ENCODE measurements around the gene TCTN1. TPM values are rescaled to one million over a fixed set of nuclear protein-coding genes. Genes with fewer than 3 reads are reported as not detected.
"Not testable (repeated sequence)": the region's sequence is repeated elsewhere in the genome, so short reads cannot be mapped to it uniquely, and the experiment has no call there.

Gene TCTN1
- total RNA-seq, 1 donor = 45.2 TPM

DNA sequence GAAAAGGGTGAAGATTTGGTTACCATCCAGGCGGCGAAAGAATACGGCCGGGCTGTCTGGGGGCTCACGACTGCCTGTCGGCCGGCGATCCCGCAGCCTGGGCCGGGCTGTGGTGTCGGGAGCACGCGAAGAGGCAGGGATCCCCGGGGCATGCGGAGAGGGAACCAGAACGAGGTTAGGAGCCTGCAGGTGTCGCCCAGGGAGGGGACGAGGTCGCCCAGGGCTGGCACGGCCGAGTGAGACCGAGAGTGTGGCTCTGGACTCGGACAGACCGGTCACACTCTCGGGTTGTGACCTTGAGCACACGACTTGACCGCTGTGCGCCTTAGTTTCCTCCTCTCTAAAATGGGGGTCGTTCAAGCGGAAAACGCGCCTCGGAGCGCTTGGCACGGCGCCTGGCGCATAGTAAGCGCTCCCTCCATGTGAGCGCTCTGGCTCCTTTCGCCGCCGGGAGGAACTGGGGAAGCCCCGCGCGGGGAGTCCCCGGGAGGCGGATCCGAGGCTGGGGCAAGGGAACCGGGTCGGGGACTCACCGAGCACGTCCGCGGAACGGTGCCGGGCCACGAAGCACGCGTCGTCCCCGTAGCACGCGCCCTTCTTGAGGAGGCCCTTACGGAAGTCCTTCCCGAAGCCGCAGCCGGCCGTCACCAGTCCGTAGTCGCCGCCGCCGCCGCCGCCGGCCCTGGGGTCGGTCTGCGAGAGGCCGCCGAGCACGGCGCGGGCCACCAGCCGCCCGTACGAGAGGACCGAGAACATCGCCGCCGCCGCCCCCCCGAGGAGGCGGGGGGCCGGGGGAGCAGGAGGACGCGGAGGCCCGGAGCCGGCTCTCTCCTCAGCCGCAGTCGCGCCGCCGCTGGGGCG is 31.4 kb upstream of the TCTN1 start:
- H3K36me3 ChIP-seq (ENCODE audit: insufficient read depth, low read length) = no peaks in the 10 kb centered on the region
- H3K4me3 ChIP-seq (ENCODE audit: insufficient read depth, low read length) = peak overlapping the region; percentile 92
- peak overlapping the region; percentile 73 for H3K27ac ChIP-seq (ENCODE audit: low read depth, low read length)
- no peaks in the 10 kb centered on the region for H3K27me3 ChIP-seq (ENCODE audit: insufficient read depth, low read length)
- H3K79me2 ChIP-seq (ENCODE audit: insufficient read depth, low read length) = peaks cover 44% of the 10 kb centered on the region
- H3K4me1 ChIP-seq (ENCODE audit: insufficient read depth, low read length) = peaks cover 20% of the 10 kb centered on the region
- peaks cover 23% of the 10 kb centered on the region for H4K20me1 ChIP-seq (ENCODE audit: insufficient read depth, low read length)
- peak overlapping the region; percentile 87 for H3K4me2 ChIP-seq (ENCODE audit: insufficient read depth, low read length)
- peak; percentile 87 for DNase-seq (ENCODE audit: insufficient read length, low spot score, missing footprints)
- H3K9me3 ChIP-seq (ENCODE audit: low read depth, low read length) = no peaks in the 10 kb centered on the region
- H2AFZ ChIP-seq (ENCODE audit: low read length) = peak overlapping the region; percentile 87
- TF ChIP-seq, protein P1, sequence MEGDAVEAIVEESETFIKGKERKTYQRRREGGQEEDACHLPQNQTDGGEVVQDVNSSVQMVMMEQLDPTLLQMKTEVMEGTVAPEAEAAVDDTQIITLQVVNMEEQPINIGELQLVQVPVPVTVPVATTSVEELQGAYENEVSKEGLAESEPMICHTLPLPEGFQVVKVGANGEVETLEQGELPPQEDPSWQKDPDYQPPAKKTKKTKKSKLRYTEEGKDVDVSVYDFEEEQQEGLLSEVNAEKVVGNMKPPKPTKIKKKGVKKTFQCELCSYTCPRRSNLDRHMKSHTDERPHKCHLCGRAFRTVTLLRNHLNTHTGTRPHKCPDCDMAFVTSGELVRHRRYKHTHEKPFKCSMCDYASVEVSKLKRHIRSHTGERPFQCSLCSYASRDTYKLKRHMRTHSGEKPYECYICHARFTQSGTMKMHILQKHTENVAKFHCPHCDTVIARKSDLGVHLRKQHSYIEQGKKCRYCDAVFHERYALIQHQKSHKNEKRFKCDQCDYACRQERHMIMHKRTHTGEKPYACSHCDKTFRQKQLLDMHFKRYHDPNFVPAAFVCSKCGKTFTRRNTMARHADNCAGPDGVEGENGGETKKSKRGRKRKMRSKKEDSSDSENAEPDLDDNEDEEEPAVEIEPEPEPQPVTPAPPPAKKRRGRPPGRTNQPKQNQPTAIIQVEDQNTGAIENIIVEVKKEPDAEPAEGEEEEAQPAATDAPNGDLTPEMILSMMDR (IDR thresholded peaks at IDR 0.05; ENCODE audit: extremely low read depth, low read depth, low read length) = no peak

GRCh38 chr12:110583137-110584059 is 30.5 kb upstream of the TCTN1 start, which contains the start of gene PPTC7:
PPTC7 (minus strand) TSS chr12:110583318; CDS start chr12:110583031, 287 bp downstream.
- no peaks in the 10 kb centered on the region for H3K9me3 ChIP-seq (ENCODE audit: low read depth, low read length)
- H3K27ac ChIP-seq (ENCODE audit: low read depth, low read length) = peak within 1 kb of the TSS; percentile 73
- peaks cover 14% of the 10 kb centered on the region for H3K4me1 ChIP-seq (ENCODE audit: insufficient read depth, low read length)
- peak; percentile 94 for DNase-seq (ENCODE audit: insufficient read length, low spot score, missing footprints)
- peaks cover 44% of the 10 kb centered on the region for H3K79me2 ChIP-seq (ENCODE audit: insufficient read depth, low read length)
- TF ChIP-seq, protein P1 (IDR thresholded peaks at IDR 0.05; ENCODE audit: extremely low read depth, low read depth, low read length) = no peak
- H3K4me3 ChIP-seq (ENCODE audit: insufficient read depth, low read length) = peak within 1 kb of the TSS; percentile 92
- no peaks in the 10 kb centered on the region for H3K36me3 ChIP-seq (ENCODE audit: insufficient read depth, low read length)
- H2AFZ ChIP-seq (ENCODE audit: low read length) = peak within 1 kb of the TSS; percentile 90
- H4K20me1 ChIP-seq (ENCODE audit: insufficient read depth, low read length) = peaks cover 23% of the 10 kb centered on the region
- H3K27me3 ChIP-seq (ENCODE audit: insufficient read depth, low read length) = no peaks in the 10 kb centered on the region
- H3K4me2 ChIP-seq (ENCODE audit: insufficient read depth, low read length) = peak within 1 kb of the TSS; percentile 95

GRCh38 chr12:110585231-110585799 is 28.6 kb upstream of the TCTN1 start:
- no peak for DNase-seq (ENCODE audit: insufficient read length, low spot score, missing footprints)
- Histone ChIP-seq H3K79me2 (ENCODE audit: insufficient read depth, low read length) (peaks cover 26% of the 10 kb centered on the region), H3K36me3 (ENCODE audit: insufficient read depth, low read length) (no peaks in the 10 kb centered on the region), H3K9me3 (ENCODE audit: low read depth, low read length) (no peaks in the 10 kb centered on the region), H4K20me1 (ENCODE audit: insufficient read depth, low read length) (peaks cover 17% of the 10 kb centered on the region), H3K4me1 (ENCODE audit: insufficient read depth, low read length) (peaks cover 5% of the 10 kb centered on the region), H3K4me2 (ENCODE audit: insufficient read depth, low read length) (peak overlapping the region; percentile 4), H2AFZ (ENCODE audit: low read length) (peak overlapping the region; percentile 70), H3K4me3 (ENCODE audit: insufficient read depth, low read length) (no peak overlapping the region), H3K27ac (ENCODE audit: low read depth, low read length) (no peak overlapping the region), H3K27me3 (ENCODE audit: insufficient read depth, low read length) (no peaks in the 10 kb centered on the region)
- TF ChIP-seq, protein P1 (IDR thresholded peaks at IDR 0.05; ENCODE audit: extremely low read depth, low read depth, low read length) = no peak

- H3K4me3 ChIP-seq (ENCODE audit: insufficient read depth, low read length); H3K79me2 ChIP-seq (ENCODE audit: insufficient read depth, low read length); DNase-seq (ENCODE audit: insufficient read length, low spot score, missing footprints); H3K9me3 ChIP-seq (ENCODE audit: low read depth, low read length); H3K27me3 ChIP-seq (ENCODE audit: insufficient read depth, low read length); H3K4me2 ChIP-seq (ENCODE audit: insufficient read depth, low read length); H4K20me1 ChIP-seq (ENCODE audit: insufficient read depth, low read length); H3K27ac ChIP-seq (ENCODE audit: low read depth, low read length); H2AFZ ChIP-seq (ENCODE audit: low read length); H3K4me1 ChIP-seq (ENCODE audit: insufficient read depth, low read length); H3K36me3 ChIP-seq (ENCODE audit: insufficient read depth, low read length): not testable (repeated sequence)
These were observed 26.8 kb upstream of the TCTN1 start for GRCh38 chr12:110587102-110587501.
